ENCODE measurements around the gene VDR.

VDR gene

GRCh38 chr12:47938093-47938492 lies 33.3 kb upstream of the VDR start:
- Mint-ChIP-seq H3K36me3 (ENCODE audit: low read depth) (no peaks in the 10 kb centered on the region), H3K4me3 (no peak overlapping the region), H3K9me3 (no peaks in the 10 kb centered on the region), H3K27ac (no peak overlapping the region), H3K27me3 (ENCODE audit: low read depth) (peaks cover 5% of the 10 kb centered on the region), H3K4me1 (peaks cover 38% of the 10 kb centered on the region)
- no peak for TF ChIP-seq CTCF (IDR thresholded peaks at IDR 0.05; ENCODE audit: unreplicated experiment in 3 of 3)

GRCh38 chr12:47935184-47935583 lies 30.4 kb upstream of the VDR start:
- Mint-ChIP-seq H3K27me3 (ENCODE audit: low read depth) (peaks cover 12% of the 10 kb centered on the region), H3K36me3 (ENCODE audit: low read depth) (no peaks in the 10 kb centered on the region), H3K27ac (peak overlapping the region in 2 of 3 experiments; percentile 31 to 57), H3K4me1 (peaks cover 23% of the 10 kb centered on the region), H3K4me3 (no peak overlapping the region), H3K9me3 (no peaks in the 10 kb centered on the region)
- no peak for TF ChIP-seq CTCF (IDR thresholded peaks at IDR 0.05; ENCODE audit: unreplicated experiment in 3 of 3)

- Mint-ChIP-seq H3K36me3 (ENCODE audit: low read depth) (no peaks in the 10 kb centered on the region), H3K4me3 (no peak overlapping the region), H3K9me3 (no peaks in the 10 kb centered on the region), H3K27ac (no peak overlapping the region), H3K27me3 (ENCODE audit: low read depth) (peaks cover 10% of the 10 kb centered on the region), H3K4me1 (peaks cover 18% of the 10 kb centered on the region)
- TF ChIP-seq CTCF (IDR thresholded peaks at IDR 0.05; ENCODE audit: unreplicated experiment in 3 of 3): no peak
These were observed 26.4 kb upstream of the VDR start for GRCh38 chr12:47931187-47931586.

GRCh38 chr12:47930634-47931033 lies 25.8 kb upstream of the VDR start:
- Mint-ChIP-seq H3K36me3 (ENCODE audit: low read depth) (no peaks in the 10 kb centered on the region), H3K27ac (no peak overlapping the region), H3K27me3 (ENCODE audit: low read depth) (peaks cover 10% of the 10 kb centered on the region), H3K9me3 (no peaks in the 10 kb centered on the region), H3K4me3 (no peak overlapping the region), H3K4me1 (peaks cover 13% of the 10 kb centered on the region)
- TF ChIP-seq CTCF (IDR thresholded peaks at IDR 0.05; ENCODE audit: unreplicated experiment in 3 of 3): no peak

GRCh38 chr12:47927346-47927745 lies 22.6 kb upstream of the VDR start:
- Mint-ChIP-seq H3K9me3 (no peaks in the 10 kb centered on the region), H3K4me3 (no peak overlapping the region), H3K27ac (no peak overlapping the region), H3K36me3 (ENCODE audit: low read depth) (no peaks in the 10 kb centered on the region), H3K27me3 (ENCODE audit: low read depth) (peaks cover 10% of the 10 kb centered on the region), H3K4me1 (no peaks in the 10 kb centered on the region)
- TF ChIP-seq CTCF (IDR thresholded peaks at IDR 0.05; ENCODE audit: unreplicated experiment in 3 of 3): no peak

- Mint-ChIP-seq H3K9me3 (no peaks in the 10 kb centered on the region), H3K27me3 (ENCODE audit: low read depth) (peaks cover 4% of the 10 kb centered on the region), H3K27ac (no peak overlapping the region), H3K36me3 (ENCODE audit: low read depth) (no peaks in the 10 kb centered on the region), H3K4me3 (no peak overlapping the region), H3K4me1 (peaks cover 5% of the 10 kb centered on the region)
- no peak for TF ChIP-seq CTCF (IDR thresholded peaks at IDR 0.05; ENCODE audit: unreplicated experiment in 3 of 3)
These were observed 17.1 kb upstream of the VDR start for GRCh38 chr12:47921907-47922306.
